H7 (cell line): ENCODE results near the gene PRKACA. TPM values are rescaled to one million over a fixed set of nuclear protein-coding genes. Genes with fewer than 3 reads are reported as not detected.

ENCODE experiments used
- DNase-seq: peaks from one replicate; pipeline ENCODE4 v3.0.0; 2012
- H3K27me3 ChIP-seq: 2 replicates; pipeline ENCODE4 v1.6.0; 2011; ENCODE audit warnings: mild to moderate bottlenecking, low read length; ENCODE audit not compliant: control insufficient read depth, insufficient read depth
- H3K36me3 ChIP-seq: replicated peaks from 2 replicates; pipeline ENCODE4 v1.5.1; 2011; ENCODE audit warnings: low read length; ENCODE audit not compliant: control insufficient read depth, insufficient read depth
- H3K4me3 ChIP-seq: 2 replicates; pipeline ENCODE4 v1.5.1; 2011; ENCODE audit warnings: low read depth, mild to moderate bottlenecking, control low read depth, low read length, moderate library complexity; ENCODE audit not compliant: insufficient read depth
- total RNA-seq: library from RNA; depleted of rRNA; stranded (reverse); fragments of >200 nt; shearing (Covaris generic); gene quantifications from 2 replicates; pipeline ENCODE4 v1.2.3, GENCODE V29; 2014

Gene PRKACA
- total RNA-seq, 1 experiment from 2014 or later, result 31.7 TPM

DNA sequence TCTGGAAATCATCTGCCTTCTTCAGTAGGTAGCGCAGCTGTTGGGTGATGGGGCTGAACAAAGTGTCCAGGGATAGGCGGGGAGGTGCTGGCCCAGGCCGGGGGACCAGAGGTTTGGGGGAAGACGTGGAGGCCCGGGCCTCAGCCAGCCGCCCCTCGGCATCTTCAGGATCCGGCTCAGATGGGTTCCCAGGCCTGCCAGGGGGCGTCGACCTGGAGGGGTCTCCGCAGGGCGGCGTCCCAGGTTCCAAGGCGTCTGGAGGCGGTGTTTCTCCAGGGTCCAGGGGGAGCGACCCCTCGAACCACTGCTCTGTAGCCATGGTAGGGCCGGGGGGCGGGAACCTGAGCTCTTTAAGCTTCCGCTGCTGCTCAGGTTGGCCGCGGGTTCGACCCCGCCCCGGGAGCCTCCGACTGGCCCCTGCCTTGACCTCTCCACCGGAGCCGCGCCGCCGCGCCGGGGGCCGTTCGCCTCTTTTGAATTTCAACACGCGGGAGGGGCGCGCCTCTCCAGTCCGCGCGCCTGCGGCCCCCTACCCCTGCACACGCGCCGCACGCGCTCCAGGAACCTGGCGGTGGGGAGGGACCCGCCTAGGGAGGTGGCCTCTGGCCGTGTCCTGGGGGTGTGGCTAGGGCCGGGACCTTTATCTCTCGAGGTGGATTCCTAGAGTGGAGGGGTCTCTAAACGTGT lies 32.1 kb downstream of the PRKACA start, which contains the start of gene C19orf67:
Gene C19orf67 (minus strand): TSS at position 475 of the 687 bp plus-strand sequence. CDS start 156 bp downstream, at position 319.
- Histone ChIP-seq H3K4me3 (peak within 1 kb of the TSS; percentile 39), H3K36me3 (peaks cover 2% of the 10 kb centered on the region), H3K27me3 (peaks cover 21% of the 10 kb centered on the region)
- DNase-seq, result peak; percentile 71

DNA sequence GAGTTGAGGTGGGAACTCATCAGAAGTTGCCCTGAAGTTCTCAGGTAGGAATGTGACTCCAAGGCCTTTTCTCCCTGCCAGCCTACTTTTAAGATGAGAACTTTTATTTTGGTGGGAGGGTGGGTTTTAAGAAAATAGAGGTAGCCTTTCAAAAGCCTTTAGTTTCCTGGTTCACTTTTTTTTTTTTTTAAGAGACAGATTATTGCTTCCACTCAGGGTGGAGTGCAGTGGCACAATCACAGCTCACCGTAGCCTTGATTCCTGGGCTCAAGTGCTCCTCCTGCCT lies 34.9 kb downstream of the PRKACA start:
- no peaks in the 10 kb centered on the region for H3K36me3 ChIP-seq
- peaks cover 14% of the 10 kb centered on the region for H3K27me3 ChIP-seq
- no peak for DNase-seq
- H3K4me3 ChIP-seq, result no peak overlapping the region

DNA sequence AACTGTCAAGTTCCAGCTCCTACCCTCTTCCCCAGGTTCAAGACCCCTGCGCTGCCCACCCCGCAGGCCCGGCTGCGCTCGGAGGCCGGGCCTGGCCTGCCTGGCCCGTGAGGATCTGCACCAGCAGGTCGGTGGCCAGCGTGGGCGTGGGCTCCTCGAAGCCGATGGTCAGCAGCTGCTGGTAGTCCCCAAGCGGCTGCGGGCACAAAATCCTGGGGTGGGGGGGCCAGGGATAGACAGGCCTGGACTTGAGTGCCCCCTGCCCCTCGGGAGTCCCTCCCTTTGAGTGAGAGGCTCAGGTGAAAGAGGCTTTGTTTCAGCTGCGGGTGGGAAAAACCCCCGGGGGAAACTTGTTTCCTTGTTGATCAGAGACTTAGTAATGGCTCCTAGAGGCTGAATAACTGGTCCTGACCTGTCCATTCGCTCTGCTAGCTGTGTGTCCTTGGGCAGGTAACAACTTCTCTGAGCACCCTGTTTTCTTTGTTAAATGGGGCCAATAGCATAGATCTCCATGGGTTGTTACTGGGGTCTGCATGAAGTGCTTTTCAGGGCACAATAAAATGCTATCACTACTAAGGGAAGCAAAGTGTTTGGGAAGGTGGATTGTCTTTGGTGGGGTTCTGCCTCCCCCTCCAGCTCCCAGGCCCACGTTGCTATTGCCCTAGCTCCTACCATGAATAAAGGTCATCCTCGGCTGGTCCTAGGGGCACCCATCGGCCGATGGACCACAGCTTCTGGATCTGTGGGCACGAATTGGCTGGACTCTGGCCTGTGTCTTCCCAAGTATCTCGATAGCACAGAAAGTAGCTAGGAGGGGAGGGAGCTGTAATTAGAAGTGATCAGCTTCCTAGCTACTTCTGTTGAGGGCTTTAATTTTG lies 35.5 kb downstream of the PRKACA start:
- DNase-seq, result peak; percentile 16
- Histone ChIP-seq H3K36me3 (no peaks in the 10 kb centered on the region), H3K27me3 (peaks cover 12% of the 10 kb centered on the region), H3K4me3 (peak overlapping the region; percentile 57)

DNA sequence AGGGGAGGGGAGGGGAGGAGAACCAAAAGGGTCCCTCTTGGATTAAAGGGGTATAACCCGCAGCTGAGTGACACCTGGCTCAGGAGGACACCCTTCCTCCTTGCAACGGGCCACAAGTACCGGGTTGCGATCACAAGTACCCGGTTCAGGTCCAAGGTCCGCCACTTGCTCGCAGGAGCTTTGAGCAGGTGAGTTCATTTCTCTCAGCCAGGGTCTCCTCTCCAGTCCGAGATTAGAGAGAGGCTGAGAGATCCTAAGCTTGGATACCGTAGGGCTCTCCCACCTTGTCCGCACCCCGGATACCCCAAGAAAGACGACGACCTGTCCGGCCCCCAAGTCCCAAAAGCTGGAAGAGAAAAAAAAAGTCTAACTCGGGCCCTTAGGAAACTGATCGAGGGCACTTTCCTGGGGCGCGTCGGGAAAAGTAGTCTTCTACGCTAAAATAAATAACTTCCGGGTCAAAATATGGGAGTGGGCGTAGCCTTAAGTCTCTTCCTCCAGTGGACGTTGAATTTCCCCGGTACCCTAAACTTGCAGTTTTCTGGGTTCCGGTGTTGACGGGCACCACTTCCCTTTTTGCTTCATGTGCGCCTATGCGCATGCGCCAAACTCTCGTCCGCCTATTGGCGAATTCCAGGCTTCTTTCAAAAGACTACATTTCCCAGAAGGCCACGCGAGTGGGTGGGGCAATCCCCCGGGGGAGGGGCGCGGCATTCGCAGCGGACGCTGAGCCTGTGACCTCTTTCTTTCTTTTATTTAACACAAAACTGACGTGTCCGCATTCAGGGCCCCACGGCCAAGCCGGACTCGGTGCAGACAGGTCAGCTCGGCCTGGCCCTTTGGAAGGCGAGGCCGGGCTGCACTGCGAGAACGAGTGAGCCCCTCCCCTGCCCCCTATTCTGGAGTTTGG lies 36.4 kb downstream of the PRKACA start:
- Histone ChIP-seq H3K27me3 (peaks cover 12% of the 10 kb centered on the region), H3K36me3 (no peaks in the 10 kb centered on the region), H3K4me3 (peak overlapping the region; percentile 71)
- DNase-seq, result peak; percentile 97

DNA sequence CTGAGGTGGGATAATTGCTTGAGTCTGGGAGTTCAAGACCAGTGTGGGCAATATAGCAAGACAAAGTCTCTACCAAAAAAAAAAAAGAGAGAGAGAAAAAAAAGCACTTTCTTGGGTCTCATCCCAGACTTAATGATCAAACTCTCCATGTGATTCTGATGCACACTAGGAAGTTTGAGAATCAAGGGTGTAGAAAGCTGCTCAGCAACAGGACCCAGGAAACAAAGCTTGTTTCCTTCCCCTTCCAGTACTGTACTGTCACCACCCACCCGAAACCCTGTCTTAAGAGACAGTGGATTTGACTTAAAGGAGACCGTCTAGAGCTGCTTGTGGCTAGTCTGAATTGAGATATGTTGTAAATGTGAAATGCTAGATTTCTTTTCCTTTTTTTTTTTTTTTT lies 39.2 kb downstream of the PRKACA start:
- H3K36me3 ChIP-seq, result no peaks in the 10 kb centered on the region
- peaks cover 25% of the 10 kb centered on the region for H3K27me3 ChIP-seq
- no peak overlapping the region for H3K4me3 ChIP-seq
- no peak for DNase-seq

DNA sequence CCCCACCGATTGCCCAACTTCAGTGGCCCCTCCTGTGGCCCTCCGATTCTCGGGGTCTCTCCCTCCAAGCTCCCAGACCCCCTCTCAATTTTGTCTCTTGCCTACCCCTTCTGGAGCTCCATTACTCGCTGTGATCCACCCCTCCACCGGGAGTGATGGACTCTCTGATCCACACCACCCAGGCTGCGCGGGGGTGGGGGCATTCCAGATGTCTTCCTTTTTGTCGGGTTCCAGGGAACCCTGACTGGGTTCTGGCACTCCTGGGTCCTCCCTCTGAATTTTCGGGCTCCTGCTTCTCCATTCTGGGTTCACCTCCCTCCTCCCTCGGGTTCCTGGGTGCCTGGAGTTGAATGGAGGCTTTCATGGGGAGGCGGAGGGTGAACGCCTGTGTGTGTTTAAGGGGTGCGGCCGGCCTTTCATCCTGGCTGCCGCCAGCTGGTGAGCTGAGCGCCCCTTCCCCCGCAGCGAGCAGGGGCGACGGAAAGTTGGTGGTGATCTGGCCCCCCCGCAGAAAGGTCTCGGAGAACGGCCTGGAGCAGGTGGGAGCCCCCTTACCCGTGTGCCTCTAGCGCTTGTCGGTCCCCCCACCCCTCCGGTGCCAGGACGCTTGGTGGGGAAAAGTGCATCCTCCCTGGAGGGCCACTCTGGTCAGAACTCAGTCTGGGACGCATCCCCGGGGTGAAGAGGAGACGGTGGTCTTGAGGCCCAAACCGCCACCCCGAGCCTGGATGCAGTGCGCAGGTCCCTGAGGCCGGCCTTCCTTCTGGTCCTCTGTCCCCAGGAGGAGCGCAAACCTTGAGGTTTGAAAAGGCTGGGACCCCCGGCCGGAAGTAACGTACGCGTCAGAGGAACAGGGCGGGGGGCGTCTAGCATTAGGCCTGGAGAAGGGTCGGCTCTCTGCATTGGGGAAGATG lies 43.4 kb downstream of the PRKACA start:
- Histone ChIP-seq H3K4me3 (peak overlapping the region; percentile 48), H3K36me3 (no peaks in the 10 kb centered on the region), H3K27me3 (peaks cover 40% of the 10 kb centered on the region)
- DNase-seq, result peak; percentile 56

DNA sequence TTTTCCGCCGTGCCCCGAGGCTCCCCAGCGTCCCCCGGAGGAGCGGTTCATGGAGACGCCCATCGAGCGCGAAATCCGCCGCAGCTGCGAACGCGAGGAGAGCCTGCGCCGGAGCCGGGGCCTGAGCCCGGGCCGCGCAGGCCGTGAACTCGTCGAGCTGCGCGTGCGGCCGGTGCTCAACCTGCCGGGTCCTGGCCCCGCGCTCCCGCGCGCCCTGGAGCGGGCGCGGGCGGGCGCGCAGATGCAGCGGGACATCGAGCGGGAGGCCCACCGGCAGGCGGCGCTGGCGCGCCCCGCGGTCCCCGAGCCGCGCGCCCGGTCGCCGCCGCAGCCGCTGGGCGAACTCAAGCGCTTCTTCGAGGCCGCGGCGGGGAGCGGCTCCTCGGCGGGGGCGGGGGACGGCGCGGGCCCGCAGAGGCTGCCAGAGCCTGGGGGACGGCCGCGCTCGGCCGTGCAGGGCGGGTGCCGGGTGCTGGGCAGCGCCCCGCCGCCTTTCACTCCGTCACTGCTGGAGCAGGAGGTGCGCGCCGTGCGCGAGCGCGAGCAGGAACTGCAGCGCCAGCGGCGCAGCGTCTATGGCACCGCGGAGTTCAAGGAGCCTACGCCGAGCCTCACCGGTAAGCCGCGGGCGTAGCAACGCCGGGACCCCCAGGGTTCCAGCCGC lies 44.2 kb downstream of the PRKACA start:
- Histone ChIP-seq H3K4me3 (peak overlapping the region; percentile 48), H3K27me3 (peaks cover 40% of the 10 kb centered on the region), H3K36me3 (no peaks in the 10 kb centered on the region)
- DNase-seq, result peak; percentile 90

DNA sequence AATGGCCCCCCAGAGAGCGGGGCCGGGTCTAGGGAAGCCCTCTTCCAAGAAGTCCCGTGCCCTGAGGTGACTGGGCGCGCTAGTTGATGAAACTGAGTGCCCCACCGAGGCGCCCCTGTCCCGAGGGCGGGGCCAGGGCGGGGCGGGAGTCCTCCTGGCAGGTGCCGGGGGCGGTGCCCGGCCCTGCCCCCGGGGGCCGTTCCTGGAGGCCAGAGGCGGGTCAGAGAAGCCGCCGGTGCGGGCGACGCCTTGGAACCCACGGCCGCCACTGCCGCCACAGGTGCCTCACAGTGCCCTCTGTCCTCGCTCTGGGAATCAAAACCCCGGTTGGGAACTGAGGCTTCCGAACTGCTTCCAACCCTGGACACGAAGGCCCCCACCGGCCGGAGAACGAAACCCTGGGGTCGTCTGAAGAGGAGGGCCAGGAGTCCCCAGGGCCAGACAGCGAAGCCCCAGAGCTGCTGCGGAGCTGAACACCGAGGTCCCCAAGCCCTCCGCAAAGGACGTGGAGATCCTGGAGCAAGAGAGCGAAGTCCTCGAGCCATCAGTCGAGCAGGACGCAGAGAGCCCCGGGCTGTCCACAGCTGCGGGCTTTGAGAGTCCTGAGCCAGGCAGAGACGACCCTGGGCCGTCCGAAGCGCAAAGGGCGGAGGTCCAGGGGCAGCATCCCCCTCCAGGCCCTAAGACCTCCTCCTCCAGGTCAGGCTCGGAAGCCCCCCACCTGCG lies 44.9 kb downstream of the PRKACA start, which contains the start of gene MISP3:
Gene MISP3 (plus strand): TSS at position 252 of the 726 bp plus-strand sequence. CDS start 524 bp downstream, outside the sequence.
- Histone ChIP-seq H3K4me3 (peak within 1 kb of the TSS; percentile 48), H3K27me3 (peaks cover 40% of the 10 kb centered on the region), H3K36me3 (no peaks in the 10 kb centered on the region)
- DNase-seq, result peak; percentile 74

DNA sequence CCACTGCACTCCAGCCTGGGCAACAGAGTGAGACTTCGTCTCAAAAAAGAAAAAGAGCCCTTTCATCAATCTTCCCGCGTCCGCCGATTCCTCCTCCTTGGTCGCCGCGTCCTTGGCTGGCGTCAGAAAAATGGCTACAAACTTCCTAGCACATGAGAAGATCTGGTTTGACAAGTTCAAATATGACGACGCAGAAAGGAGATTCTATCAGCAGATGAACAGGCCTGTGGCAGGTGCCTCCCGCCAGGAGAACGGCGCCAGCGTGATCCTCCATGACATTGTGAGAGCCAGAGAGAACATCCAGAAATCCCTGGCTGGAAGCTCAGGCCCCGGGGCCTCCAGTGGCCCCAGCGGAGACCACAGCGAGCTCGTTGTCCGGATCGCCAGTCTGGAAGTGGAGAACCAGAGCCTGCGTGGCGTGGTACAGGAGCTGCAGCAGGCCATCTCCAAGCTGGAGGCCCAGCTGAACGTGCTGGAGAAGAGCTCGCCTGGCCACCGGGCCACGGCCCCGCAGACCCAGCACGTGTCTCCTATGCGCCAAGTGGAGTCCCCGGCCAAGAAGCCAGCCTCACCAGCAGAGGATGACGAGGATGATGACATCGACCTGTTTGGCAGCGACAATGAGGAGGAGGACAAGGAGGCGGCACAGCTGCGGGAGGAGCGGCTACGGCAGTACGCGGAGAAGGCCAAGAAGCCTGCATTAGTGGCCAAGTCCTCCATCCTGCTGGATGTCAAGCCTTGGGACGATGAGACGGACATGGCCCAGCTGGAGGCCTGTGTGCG lies 47.1 kb downstream of the PRKACA start:
- DNase-seq, result peak; percentile 7
- Histone ChIP-seq H3K27me3 (peaks cover 38% of the 10 kb centered on the region), H3K36me3 (no peaks in the 10 kb centered on the region), H3K4me3 (no peak overlapping the region)

DNA sequence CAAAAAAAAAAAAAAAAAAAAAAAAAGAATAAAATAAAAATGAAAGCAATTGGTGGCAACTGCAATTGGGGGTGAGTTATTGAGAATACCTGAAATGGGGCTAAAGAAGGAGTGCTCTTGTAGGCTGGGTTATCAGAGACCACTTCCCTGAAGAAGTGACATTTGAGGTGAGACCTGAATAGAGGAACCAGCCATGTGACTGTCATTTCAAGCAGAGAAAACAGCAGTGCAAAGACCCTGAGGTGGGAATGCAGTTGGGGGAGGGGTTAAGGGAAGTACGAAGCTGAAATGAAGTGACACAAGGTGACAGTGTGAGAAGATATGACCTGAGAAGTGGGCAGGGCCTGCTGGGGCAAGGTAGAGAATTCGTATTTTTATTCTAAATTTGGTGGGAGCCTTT lies 51.4 kb downstream of the PRKACA start:
- Histone ChIP-seq H3K4me3 (no peak overlapping the region), H3K27me3 (peaks cover 3% of the 10 kb centered on the region; the same call in 1 of the 2 replicates), H3K36me3 (no peaks in the 10 kb centered on the region)
- no peak for DNase-seq

DNA sequence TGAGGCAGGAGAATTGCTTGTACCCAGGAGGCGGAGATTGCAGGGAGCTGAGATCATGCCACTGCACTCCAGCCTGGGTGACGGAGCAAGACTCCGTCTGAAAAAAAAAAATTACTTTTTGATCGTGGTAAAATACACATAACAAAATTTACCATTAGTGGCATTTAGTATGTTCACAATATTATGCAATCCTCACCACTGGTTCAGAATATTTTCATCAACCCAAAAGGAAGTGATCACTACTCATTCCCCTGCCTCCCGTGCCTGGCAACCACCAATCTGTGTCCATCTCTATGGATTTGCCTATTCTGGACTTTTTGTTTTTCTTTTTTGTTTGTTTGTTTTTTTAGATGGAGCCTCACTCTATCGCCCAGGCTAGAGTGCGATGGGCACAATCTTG lies 54.5 kb downstream of the PRKACA start:
- no peak overlapping the region for H3K4me3 ChIP-seq
- DNase-seq, result no peak
- no peaks in the 10 kb centered on the region for H3K36me3 ChIP-seq
- H3K27me3 ChIP-seq, result peaks cover 15% of the 10 kb centered on the region

DNA sequence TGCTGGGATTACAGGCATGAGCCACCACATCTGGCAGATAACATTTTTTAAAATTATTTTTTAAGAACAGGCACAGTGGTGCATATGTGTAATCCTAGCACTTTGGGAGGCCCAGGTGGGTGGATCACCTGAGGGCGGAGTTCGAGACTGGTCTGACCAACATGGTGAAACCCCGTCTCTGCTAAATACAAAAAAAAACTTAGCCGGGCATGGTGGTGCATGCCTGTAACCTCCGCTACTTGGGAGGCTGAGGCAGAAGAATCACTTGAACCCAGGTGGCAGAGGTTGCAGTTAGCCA lies 55.1 kb downstream of the PRKACA start:
- peaks cover 19% of the 10 kb centered on the region for H3K27me3 ChIP-seq
- no peak for DNase-seq

More for the DNA sequence above, 55.1 kb downstream of the PRKACA start:
- Histone ChIP-seq H3K36me3 (no peaks in the 10 kb centered on the region), H3K4me3 (no peak overlapping the region)
